Measurements from ENCODE around the gene PLA2G15. TPM values are rescaled to one million over a fixed set of nuclear protein-coding genes. Genes with fewer than 3 reads are reported as not detected.

Gene PLA2G15, protein sequence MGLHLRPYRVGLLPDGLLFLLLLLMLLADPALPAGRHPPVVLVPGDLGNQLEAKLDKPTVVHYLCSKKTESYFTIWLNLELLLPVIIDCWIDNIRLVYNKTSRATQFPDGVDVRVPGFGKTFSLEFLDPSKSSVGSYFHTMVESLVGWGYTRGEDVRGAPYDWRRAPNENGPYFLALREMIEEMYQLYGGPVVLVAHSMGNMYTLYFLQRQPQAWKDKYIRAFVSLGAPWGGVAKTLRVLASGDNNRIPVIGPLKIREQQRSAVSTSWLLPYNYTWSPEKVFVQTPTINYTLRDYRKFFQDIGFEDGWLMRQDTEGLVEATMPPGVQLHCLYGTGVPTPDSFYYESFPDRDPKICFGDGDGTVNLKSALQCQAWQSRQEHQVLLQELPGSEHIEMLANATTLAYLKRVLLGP
- total RNA-seq = 28.2 and 47.3 TPM in 2 replicates

DNA sequence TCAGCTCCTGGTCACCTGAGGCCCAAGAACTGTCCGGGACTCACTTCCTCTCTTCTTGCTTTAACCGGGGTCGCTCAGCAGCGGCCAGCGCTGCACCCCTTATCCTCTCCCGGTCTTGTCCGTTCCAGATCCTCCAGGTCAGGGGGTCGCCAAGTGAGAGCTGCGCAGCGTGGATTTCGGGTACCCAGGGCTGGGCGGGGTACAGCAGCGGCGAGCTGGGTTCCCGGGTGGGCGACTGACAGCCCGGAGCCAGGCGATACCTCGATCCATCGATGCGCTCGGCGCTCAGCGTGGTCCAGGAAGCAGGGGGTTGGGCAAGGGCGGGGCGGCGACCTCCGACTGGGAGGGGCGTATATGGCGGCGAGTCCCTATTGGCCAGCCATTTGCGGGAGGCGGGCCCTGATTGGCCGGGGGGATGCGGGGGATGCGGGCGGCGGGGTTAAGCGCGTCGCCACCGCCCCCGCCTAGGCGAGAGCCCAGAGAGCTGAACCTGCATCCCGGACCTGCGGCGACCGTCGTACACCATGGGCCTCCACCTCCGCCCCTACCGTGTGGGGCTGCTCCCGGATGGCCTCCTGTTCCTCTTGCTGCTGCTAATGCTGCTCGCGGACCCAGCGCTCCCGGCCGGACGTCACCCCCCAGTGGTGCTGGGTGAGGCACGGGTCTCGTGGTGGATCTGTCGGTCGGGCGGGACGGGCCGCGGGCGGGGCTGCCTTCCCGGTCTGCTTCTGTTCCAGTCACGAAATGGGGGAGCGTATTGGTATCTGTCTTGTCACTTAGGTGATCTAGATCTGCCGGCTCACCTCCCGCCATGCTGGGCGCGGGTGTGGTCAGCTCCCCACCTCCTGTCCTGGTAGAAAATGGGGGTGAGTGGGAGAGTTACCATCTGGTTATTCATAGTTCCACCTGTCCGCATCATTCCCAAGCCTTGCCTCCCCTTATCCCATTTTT lies at the start of gene PLA2G15:
Gene PLA2G15, plus strand, starts transcription at position 471 of the 951 bp plus-strand sequence. Its CDS starts 54 bp downstream, at position 525.

DNA sequence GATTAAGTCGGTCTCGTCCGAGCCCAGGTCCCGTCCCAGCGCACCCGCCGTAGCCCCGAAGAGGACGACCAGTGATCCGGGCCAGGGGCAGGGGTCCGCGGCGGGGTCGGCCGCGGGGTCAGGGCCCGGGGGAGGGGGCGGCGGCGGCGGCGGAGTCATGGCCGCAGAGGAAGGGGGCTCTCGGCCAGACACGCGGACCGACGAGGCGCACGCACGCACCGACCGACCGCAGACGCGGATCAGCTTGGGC lies 9.4 kb upstream of the PLA2G15 start, which contains the start of gene ESRP2:
Gene ESRP2, minus strand, starts transcription at position 241 of the 250 bp plus-strand sequence. Its CDS starts 82 bp downstream, at position 159.

DNA sequence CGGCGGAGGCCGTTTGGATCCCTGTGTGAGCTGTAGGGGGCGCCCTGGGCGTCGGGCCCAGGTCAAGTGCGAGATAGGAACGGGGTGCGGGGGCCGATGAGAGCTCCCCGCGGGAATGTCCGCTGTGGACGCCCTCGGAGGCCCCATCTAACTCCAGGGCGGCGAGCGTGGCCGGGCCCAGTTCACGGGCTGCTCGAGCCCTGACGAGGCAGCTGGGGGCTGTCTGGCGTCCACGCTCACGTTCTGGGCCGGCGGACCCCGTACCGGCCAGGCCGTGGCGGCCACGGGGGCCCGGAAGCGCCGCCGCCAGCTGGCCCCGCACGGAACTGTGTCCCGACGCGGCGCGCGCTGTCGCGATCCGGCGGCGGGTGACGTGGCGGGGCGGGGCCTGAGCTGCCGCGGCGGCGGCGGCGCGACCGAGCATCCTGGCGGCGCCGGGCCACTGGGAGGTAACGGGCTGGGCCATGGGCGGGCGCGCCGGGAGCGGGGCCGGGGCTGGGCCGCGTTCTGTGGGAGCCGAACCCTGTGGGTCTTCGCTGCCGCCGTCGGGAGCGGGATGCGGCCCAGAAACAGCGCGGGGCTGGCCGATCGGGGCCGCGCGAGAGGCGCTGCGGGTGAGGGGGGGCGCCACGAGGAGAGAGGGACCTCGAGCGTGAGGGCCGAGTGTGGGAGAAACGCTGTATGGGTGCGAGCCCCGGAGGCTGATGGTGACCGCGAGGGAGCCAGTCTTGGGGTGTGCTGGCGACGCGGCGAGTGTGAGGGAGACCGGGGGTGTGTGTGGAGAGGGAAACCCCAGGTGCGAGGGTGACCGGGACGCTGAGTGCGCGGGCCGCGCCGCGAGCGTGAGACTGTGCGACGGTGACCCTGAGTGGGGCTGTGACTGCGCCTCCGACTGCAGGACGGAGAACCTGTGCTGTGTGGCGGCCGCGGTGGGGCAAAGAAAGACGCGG lies 19.2 kb downstream of the PLA2G15 start, which contains the start of gene SLC7A6:
Gene SLC7A6, plus strand, starts transcription at position 399 of the 950 bp plus-strand sequence. CDS start 10,201 bp downstream, outside the sequence.

Small RNA genes lying within 50 kb of the gene (small RNA-seq; reads per million reads assigned to genes)
- gene RNU6-1262P (ENCODE audit: low replicate concordance) = not detected

Other genes starting within 250 kb of the PLA2G15 start
- not detected in 2 replicates for gene DPEP2, start 245.9 kb upstream of the PLA2G15 start, total RNA-seq
- not detected in 2 replicates for gene DPEP2NB, start 229.5 kb upstream of the PLA2G15 start, total RNA-seq
- gene DDX28, start 222.1 kb upstream of the PLA2G15 start, total RNA-seq = 11.2 and 15.3 TPM in 2 replicates
- gene DUS2, start 222.1 kb upstream of the PLA2G15 start, total RNA-seq = 11.4 and 21.0 TPM in 2 replicates
- gene NFATC3, start 160.0 kb upstream of the PLA2G15 start, total RNA-seq = 19.7 and 34.5 TPM in 2 replicates
- 0.14 and 0.22 TPM in 2 replicates for gene ESRP2, start 9.2 kb upstream of the PLA2G15 start, total RNA-seq
- gene SLC7A6, start 19.2 kb downstream of the PLA2G15 start, total RNA-seq = 37.4 and 41.2 TPM in 2 replicates
- gene SLC7A6OS, start 65.6 kb downstream of the PLA2G15 start, total RNA-seq = 10.5 and 12.3 TPM in 2 replicates
- 19.7 and 47.5 TPM in 2 replicates for gene PRMT7, start 65.6 kb downstream of the PLA2G15 start, total RNA-seq
- gene SMPD3, start 203.1 kb downstream of the PLA2G15 start, total RNA-seq = under 0.01 TPM in 1 of 2 replicates, not detected in the other